ENCODE measurements around the gene ZC3H13. TPM values are rescaled to one million over a fixed set of nuclear protein-coding genes. Genes with fewer than 3 reads are reported as not detected.

ZC3H13 gene
- total and polyA plus RNA-seq, 2 of the 4 experiments (the other 2 are of a cell fraction), result 7.7 to 10.8 TPM

DNA sequence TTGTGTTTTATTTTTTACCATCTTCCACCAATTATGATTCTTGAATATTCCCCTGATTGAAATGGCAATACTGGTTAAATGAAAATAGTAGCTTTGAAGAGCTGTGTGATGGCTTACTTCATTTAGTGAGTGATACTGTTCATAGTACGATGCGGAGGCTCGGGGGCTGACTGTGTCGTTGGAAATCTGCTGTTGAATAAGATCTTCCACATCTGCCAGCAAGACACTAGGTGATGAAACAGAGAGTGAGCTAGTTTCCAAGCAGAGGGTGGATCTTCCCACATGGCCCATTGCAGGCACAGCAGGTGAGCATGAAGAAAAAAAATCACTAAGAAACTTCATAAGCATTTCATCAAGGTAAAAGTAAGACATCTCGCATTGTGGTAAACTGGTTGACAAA is 29.8 kb upstream of the ZC3H13 start:
- CTCF ChIA-PET, result interaction anchor here (1.7 kb wide), 1 partner anchor 10 kb away, joined by 4 read pairs; no protein-coding TSS in a partner anchor
- intact Hi-C loops (cut with micrococcal nuclease), result no loop called here

More for the DNA sequence above, 29.8 kb upstream of the ZC3H13 start:
- dilution Hi-C loops (cut with HindIII; ENCODE audit: low sequenced_read_pairs, unreplicated experiment), result no loop called here
- POLR2A ChIA-PET (ENCODE audit: unreplicated experiment), result no interaction called here
- Histone ChIP-seq H4K5ac (ENCODE audit: low read depth, low read length) (no peak overlapping the region), H3K4ac (ENCODE audit: low read depth, low read length) (no peak overlapping the region), H3K4me2 (ENCODE audit: low read depth, low read length) (no peak overlapping the region), H2BK120ac (ENCODE audit: low read depth, low read length) (no peak overlapping the region), H2BK5ac (ENCODE audit: low read depth, low read length, poor library complexity, severe bottlenecking) (no peak overlapping the region), H3K27ac (ENCODE audit: insufficient read depth, low read length) (no peak overlapping the region), H2AK5ac (ENCODE audit: low read depth, low read length) (no peak overlapping the region), H3K9me3 (ENCODE audit: control insufficient read depth, insufficient read depth, low read length) (no peaks in the 10 kb centered on the region), H3K36me3 (ENCODE audit: control insufficient read depth, insufficient read depth, low read length) (no peaks in the 10 kb centered on the region), H4K8ac (ENCODE audit: low read depth in 2 of 2, low read length in 2 of 2) (no peak overlapping the region), H3K18ac (ENCODE audit: low read depth, low read length) (no peak overlapping the region), H3K4me1 (ENCODE audit: control insufficient read depth, insufficient read depth, low read length) (no peaks in the 10 kb centered on the region), H4K91ac (ENCODE audit: insufficient read depth, low read depth, low read length) (no peak overlapping the region), H3K9ac (ENCODE audit: low read depth, low read length) (no peak overlapping the region), H2AFZ (replicated peaks; ENCODE audit: low read length, poor library complexity) (no peak overlapping the region), H2AK9ac (replicated peaks; ENCODE audit: low read depth, low read length, poor library complexity) (no peak overlapping the region), H3K4me3 (ENCODE audit: insufficient read depth, low read depth, low read length) (no peak overlapping the region), H3K14ac (replicated peaks; ENCODE audit: low read depth, low read length) (no peak overlapping the region), H4K20me1 (ENCODE audit: insufficient read depth, low read length) (no peaks in the 10 kb centered on the region), H2BK20ac (ENCODE audit: low read depth, low read length) (no peak overlapping the region), H3K9me1 (ENCODE audit: insufficient read depth, low read length) (no peaks in the 10 kb centered on the region), H3K23ac (ENCODE audit: low read depth, low read length) (no peak overlapping the region), H3K27me3 (ENCODE audit: control insufficient read depth, insufficient read depth, low read length) (no peaks in the 10 kb centered on the region), H3K79me1 (ENCODE audit: low read depth in 1 of 2, low read length in 2 of 2) (no peaks in the 10 kb centered on the region), H2BK15ac (ENCODE audit: low read depth, low read length) (no peak overlapping the region), H3K56ac (ENCODE audit: extremely low read depth, insufficient read depth, low read length) (no peak overlapping the region)
- ATAC-seq (ENCODE audit: low read depth), result no peak
- no peak for DNase-seq
- no peak for TF ChIP-seq RCOR1 (IDR thresholded peaks at IDR 0.05; ENCODE audit: insufficient replicate concordance, low read length)
- TF ChIP-seq USF2 (IDR thresholded peaks at IDR 0.05; ENCODE audit: low read depth, low read length), result no peak
- TF ChIP-seq RFX5 (IDR thresholded peaks at IDR 0.05; ENCODE audit: low read depth, low read length), result no peak
- TF ChIP-seq POLR2A (IDR thresholded peaks at IDR 0.05; ENCODE audit: low read depth, low read length), result no peak
- TF ChIP-seq, protein P1, sequence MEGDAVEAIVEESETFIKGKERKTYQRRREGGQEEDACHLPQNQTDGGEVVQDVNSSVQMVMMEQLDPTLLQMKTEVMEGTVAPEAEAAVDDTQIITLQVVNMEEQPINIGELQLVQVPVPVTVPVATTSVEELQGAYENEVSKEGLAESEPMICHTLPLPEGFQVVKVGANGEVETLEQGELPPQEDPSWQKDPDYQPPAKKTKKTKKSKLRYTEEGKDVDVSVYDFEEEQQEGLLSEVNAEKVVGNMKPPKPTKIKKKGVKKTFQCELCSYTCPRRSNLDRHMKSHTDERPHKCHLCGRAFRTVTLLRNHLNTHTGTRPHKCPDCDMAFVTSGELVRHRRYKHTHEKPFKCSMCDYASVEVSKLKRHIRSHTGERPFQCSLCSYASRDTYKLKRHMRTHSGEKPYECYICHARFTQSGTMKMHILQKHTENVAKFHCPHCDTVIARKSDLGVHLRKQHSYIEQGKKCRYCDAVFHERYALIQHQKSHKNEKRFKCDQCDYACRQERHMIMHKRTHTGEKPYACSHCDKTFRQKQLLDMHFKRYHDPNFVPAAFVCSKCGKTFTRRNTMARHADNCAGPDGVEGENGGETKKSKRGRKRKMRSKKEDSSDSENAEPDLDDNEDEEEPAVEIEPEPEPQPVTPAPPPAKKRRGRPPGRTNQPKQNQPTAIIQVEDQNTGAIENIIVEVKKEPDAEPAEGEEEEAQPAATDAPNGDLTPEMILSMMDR (conservative IDR thresholded peaks at IDR 0.05; ENCODE audit: low read depth, low read length), result no peak
- no peak for TF ChIP-seq RAD21 (IDR thresholded peaks at IDR 0.05; ENCODE audit: low read length)
- no peak for TF ChIP-seq SMC3 (IDR thresholded peaks at IDR 0.05; ENCODE audit: low read depth, low read length)
- TF ChIP-seq CHD1 (IDR thresholded peaks at IDR 0.05; ENCODE audit: low read depth, low read length), result no peak
- TF ChIP-seq NFE2L2 (IDR thresholded peaks at IDR 0.05; ENCODE audit: low read depth, low read length), result no peak
- TF ChIP-seq CEBPB (IDR thresholded peaks at IDR 0.05; ENCODE audit: low read depth, low read length), result no peak
- no peak for TF ChIP-seq MAZ (IDR thresholded peaks at IDR 0.05; ENCODE audit: borderline replicate concordance, low read depth, low read length)
- no peak for TF ChIP-seq BHLHE40 (IDR thresholded peaks at IDR 0.05; ENCODE audit: low read depth, low read length)
- BruUV-seq (replicated peaks), result no TSS peak
- WGBS, 2 experiments (ENCODE audit: extremely low coverage in 2 of 2, insufficient read length in 1 of 2), result no CpG with 5 or more reads among the region's 5 CpGs
- in situ Hi-C loops (cut with MboI; ENCODE audit: low sequenced_read_pairs), result no loop called here

Measured in IMR-90 (cell line).